ENCODE measurements around the gene ACTL10. TPM values are rescaled to one million over a fixed set of nuclear protein-coding genes. Genes with fewer than 3 reads are reported as not detected.
A peak's percentile ranks its signal among the peaks of the same experiment; 100 is the strongest.

ACTL10 gene
- polyA plus RNA-seq, 1 experiment = 0.67 TPM

DNA sequence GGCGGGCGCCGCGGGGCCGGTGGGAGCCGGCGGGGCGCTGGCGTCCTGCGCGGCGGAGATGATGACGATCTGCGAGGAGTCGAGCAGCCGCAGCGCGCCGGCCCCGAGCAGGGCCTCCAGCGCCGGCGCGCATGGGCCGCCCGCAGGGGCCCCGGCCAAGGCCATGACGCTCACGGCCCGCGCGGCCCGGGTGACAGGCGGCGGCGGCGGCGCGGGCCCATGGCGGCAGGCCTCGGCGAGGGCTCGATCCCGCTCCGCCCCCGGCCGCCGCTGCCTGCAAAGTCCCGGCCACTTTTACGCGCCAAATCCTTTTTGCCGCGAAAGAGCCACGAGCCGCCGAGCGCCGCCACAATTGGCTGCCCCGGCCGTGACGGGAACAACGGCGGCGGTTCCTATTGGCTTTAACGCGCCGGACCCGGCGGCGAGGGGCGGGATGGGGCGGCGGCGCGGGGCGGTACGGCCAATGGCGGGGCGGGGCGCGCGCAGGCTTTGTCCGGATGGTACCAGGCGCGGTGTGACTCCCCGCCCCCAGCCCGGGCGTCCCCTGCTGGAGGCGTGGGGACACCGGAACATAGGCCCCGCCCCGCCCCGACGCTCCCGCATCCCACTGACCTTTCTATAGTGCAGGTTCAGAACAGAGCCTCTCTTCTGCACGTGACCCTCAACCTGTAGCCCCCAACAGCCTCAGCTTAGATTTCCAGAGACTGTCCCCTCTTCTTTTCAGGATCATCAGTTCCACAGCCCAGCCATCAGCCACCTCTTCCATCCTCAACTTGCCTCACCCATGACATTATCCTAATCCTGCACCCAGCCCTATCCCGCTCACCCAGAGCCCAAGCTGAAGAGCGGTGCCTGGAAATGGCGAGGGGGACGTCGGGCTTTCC lies 19.6 kb downstream of the ACTL10 start, which contains the start of gene E2F1:
E2F1 (minus strand) TSS at position 286 of the 884 bp plus-strand sequence; CDS start at position 165, 121 bp downstream.
- peak; percentile 52 for DNase-seq (ENCODE audit: low read depth)
- ChIA-PET POLR2A (no interaction called here), CTCF (interaction anchor here (0.5 kb wide), 1 partner anchor 122 kb away, joined by 3 read pairs; no protein-coding TSS in a partner anchor)
- TF ChIP-seq, protein P1, sequence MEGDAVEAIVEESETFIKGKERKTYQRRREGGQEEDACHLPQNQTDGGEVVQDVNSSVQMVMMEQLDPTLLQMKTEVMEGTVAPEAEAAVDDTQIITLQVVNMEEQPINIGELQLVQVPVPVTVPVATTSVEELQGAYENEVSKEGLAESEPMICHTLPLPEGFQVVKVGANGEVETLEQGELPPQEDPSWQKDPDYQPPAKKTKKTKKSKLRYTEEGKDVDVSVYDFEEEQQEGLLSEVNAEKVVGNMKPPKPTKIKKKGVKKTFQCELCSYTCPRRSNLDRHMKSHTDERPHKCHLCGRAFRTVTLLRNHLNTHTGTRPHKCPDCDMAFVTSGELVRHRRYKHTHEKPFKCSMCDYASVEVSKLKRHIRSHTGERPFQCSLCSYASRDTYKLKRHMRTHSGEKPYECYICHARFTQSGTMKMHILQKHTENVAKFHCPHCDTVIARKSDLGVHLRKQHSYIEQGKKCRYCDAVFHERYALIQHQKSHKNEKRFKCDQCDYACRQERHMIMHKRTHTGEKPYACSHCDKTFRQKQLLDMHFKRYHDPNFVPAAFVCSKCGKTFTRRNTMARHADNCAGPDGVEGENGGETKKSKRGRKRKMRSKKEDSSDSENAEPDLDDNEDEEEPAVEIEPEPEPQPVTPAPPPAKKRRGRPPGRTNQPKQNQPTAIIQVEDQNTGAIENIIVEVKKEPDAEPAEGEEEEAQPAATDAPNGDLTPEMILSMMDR (IDR thresholded peaks at IDR 0.05; ENCODE audit: insufficient read depth, low read depth, low read length) = peak; percentile 40
- peak within 1 kb of the TSS; percentile 35 for H3K4me3 ChIP-seq (ENCODE audit: low read depth, low read length)
- H3K27me3 ChIP-seq (ENCODE audit: control insufficient read depth, insufficient read depth, low read length) = no peaks in the 10 kb centered on the region
- H3K36me3 ChIP-seq (ENCODE audit: control insufficient read depth, insufficient read depth, low read length) = no peaks in the 10 kb centered on the region

DNA sequence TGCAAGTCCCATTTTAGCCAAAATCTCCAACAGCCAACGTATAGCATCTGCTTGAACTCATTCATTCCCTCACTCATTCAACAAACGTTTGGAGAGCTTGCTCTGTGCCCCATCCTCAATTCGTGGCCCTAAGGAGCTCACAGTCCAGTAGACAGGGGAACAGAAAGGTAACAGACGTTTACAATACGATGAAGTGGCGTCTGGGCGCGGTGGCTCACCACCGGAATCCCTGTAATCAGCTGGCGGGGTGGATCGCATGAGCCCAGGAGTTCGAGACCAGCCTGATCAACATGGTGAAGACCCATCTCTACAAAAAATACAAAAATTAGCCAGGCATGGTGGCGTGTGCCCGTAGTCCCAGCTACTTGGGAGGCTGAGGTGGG lies 20.2 kb downstream of the ACTL10 start:
- Histone ChIP-seq H3K36me3 (ENCODE audit: control insufficient read depth, insufficient read depth, low read length) (no peaks in the 10 kb centered on the region), H3K27me3 (ENCODE audit: control insufficient read depth, insufficient read depth, low read length) (no peaks in the 10 kb centered on the region), H3K4me3 (ENCODE audit: low read depth, low read length) (no peak overlapping the region)
- POLR2A ChIA-PET = no interaction called here
- TF ChIP-seq, protein P1 (IDR thresholded peaks at IDR 0.05; ENCODE audit: insufficient read depth, low read depth, low read length) = no peak
- no peak for DNase-seq (ENCODE audit: low read depth)
- CTCF ChIA-PET = interaction anchor here (0.5 to 1.0 kb wide), 2 partner anchors 9 to 121 kb away, joined by 3 read pairs; no protein-coding TSS in a partner anchor

DNA sequence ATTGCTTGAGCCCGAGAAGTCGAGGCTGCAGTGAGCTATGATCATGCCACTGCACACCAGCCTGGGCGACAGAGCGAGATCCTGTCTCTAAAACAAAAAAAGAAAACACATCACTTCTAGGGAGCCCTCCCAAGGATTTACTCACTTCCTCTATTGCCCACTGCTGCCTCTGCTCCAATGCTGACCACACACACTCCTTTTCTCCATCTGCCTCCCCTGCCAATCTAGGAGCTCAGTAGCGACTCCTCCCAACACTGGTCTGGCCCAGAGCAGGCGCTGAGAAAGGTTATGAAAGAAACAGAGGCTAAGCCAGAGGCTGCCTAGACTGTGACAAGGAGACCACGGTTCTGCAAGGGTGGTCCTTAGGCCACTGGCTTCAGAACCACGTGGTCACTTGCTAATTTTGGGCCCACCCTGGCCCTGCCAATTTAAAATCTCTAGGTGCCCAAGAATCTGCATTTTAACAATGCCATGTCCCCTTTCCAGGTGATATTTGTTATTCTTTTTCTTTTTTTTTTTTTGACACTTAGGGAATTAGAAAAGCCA lies 20.7 kb downstream of the ACTL10 start:
- Histone ChIP-seq H3K4me3 (ENCODE audit: low read depth, low read length) (no peak overlapping the region), H3K36me3 (ENCODE audit: control insufficient read depth, insufficient read depth, low read length) (no peaks in the 10 kb centered on the region), H3K27me3 (ENCODE audit: control insufficient read depth, insufficient read depth, low read length) (no peaks in the 10 kb centered on the region)
- POLR2A ChIA-PET = no interaction called here
- TF ChIP-seq, protein P1 (IDR thresholded peaks at IDR 0.05; ENCODE audit: insufficient read depth, low read depth, low read length) = no peak
- DNase-seq (ENCODE audit: low read depth) = no peak
- CTCF ChIA-PET = interaction anchor here (1.0 to 1.2 kb wide), 3 partner anchors 8 to 45 kb away, joined by 3 read pairs; no protein-coding TSS in a partner anchor

DNA sequence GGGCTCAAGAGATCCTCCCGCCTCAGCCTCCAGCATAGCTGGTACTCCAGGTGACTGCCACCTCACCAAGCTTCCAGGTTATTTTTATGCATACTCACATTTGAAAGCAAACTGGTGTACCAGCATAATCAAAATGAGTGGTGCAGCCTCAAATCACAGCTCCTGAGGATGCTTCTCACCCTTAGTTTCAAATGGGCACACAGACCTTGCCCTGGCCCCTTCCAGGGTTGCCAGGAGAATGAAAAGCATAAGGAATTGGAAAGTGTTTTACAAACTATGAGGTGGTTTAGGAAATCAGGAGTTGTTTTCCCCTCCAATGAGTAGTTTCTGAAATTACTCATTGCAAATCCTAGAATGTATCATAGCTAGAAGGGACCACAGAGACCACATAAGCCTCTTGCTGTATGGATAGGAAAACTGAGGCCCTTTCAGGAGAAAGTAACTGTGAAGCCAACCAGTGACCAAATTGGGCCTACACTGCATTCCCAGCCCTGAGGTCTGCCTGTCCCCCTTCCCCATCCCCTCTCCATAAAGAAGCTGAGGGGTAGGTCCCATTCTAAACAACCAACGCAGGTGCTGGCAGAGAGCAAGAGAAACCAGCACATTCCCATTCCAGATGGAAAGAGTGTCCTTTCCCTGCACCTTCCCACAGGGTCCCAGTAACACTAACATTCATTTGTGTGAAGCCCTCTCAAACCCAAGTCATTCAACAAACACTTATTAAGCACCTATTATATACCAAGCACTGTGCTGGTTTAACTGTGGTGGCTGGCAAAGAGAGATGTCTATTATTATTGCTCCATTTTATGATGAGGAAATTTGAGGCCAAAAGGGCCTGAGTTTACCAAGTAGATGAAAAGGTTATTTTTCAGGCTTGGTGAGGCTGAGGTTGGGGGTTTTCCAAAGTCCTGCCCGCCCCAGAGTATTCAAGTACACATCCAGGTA lies 21.5 kb downstream of the ACTL10 start:
- POLR2A ChIA-PET = no interaction called here

More for the DNA sequence above, 21.5 kb downstream of the ACTL10 start:
- no peaks in the 10 kb centered on the region for H3K27me3 ChIP-seq (ENCODE audit: control insufficient read depth, insufficient read depth, low read length)
- H3K4me3 ChIP-seq (ENCODE audit: low read depth, low read length) = no peak overlapping the region
- CTCF ChIA-PET = interaction anchor here (1.0 to 1.2 kb wide), 3 partner anchors 8 to 44 kb away, joined by 3 read pairs; no protein-coding TSS in a partner anchor
- TF ChIP-seq, protein P1 (IDR thresholded peaks at IDR 0.05; ENCODE audit: insufficient read depth, low read depth, low read length) = no peak
- H3K36me3 ChIP-seq (ENCODE audit: control insufficient read depth, insufficient read depth, low read length) = no peaks in the 10 kb centered on the region
- no peak for DNase-seq (ENCODE audit: low read depth)
